Mesenchymal stem cell (in vitro differentiated cells and primary cell): ENCODE data around the gene LPCAT1.
A peak's percentile ranks its signal among the peaks of the same experiment; 100 is the strongest.

ENCODE experiments used
- DNase-seq: peaks from one replicate; pipeline ENCODE4 v3.0.0-alpha.2; 2013
- H2AFZ ChIP-seq: one replicate; pipeline ENCODE4 v1.6.1; 2013; ENCODE audit warnings: low read depth, mild to moderate bottlenecking, control low read depth, inconsistent platforms, low read length, moderate library complexity
- H2AK5ac ChIP-seq: 2 replicates; pipeline ENCODE4 v1.6.1; 2013; ENCODE audit warnings: low read length, moderate library complexity, mild to moderate bottlenecking, inconsistent platforms; ENCODE audit not compliant: severe bottlenecking
- H2BK120ac ChIP-seq: one replicate; pipeline ENCODE4 v1.6.1; 2013; ENCODE audit warnings: low read depth, mild to moderate bottlenecking, inconsistent platforms, low read length, moderate library complexity
- H2BK12ac ChIP-seq, 2 experiments: one replicate each; pipeline ENCODE4 v1.6.1; 2013; ENCODE audit warnings: inconsistent platforms in 2 of 2, low read length in 2 of 2, mild to moderate bottlenecking in 2 of 2, moderate library complexity in 2 of 2, control low read depth in 1 of 2
- H2BK15ac ChIP-seq: one replicate; pipeline ENCODE4 v1.6.1; 2013; ENCODE audit warnings: mild to moderate bottlenecking, low read depth, inconsistent platforms; ENCODE audit not compliant: poor library complexity, severe bottlenecking
- H2BK5ac ChIP-seq: 2 replicates; pipeline ENCODE4 v1.6.1; 2013; ENCODE audit warnings: low read depth, mild to moderate bottlenecking, low read length, control low read depth, inconsistent platforms; ENCODE audit not compliant: poor library complexity, severe bottlenecking
- H3K14ac ChIP-seq, 2 experiments: one replicate each; pipeline ENCODE4 v1.6.1; 2013; ENCODE audit warnings: inconsistent platforms in 2 of 2, low read length in 2 of 2, control low read depth in 1 of 2, mild to moderate bottlenecking in 1 of 2, moderate library complexity in 1 of 2
- H3K18ac ChIP-seq, 2 experiments: one replicate each; pipeline ENCODE4 v1.6.1; 2013; ENCODE audit warnings: inconsistent platforms in 2 of 2, low read length in 2 of 2, control low read depth in 1 of 2, low read depth in 1 of 2, mild to moderate bottlenecking in 1 of 2
- H3K23ac ChIP-seq, 2 experiments: one replicate each; pipeline ENCODE4 v1.6.1; 2013; ENCODE audit warnings: inconsistent platforms in 2 of 2, low read length in 2 of 2, mild to moderate bottlenecking in 2 of 2, moderate library complexity in 2 of 2, control low read depth in 1 of 2
- H3K27ac ChIP-seq: 2 replicates; pipeline ENCODE4 v1.5.1; 2013; ENCODE audit warnings: mild to moderate bottlenecking, moderate library complexity, low read length, control low read depth, inconsistent platforms; ENCODE audit not compliant: poor library complexity, severe bottlenecking
- H3K27me3 ChIP-seq, 2 experiments: 2 replicates each; pipeline versions ENCODE4 v1.6.1 to v1.7.0; 2013; ENCODE audit warnings: low read length in 2 of 2, mild to moderate bottlenecking in 2 of 2, moderate library complexity in 2 of 2, control low read depth in 1 of 2, inconsistent platforms in 1 of 2; ENCODE audit not compliant: control insufficient read depth in 1 of 2, insufficient read depth in 1 of 2
- H3K36me3 ChIP-seq, 2 experiments: 2 replicates each; pipeline versions ENCODE4 v1.6.1 to v1.7.0; 2013; ENCODE audit warnings: low read length in 2 of 2, control low read depth in 1 of 2, inconsistent platforms in 1 of 2, low read depth in 1 of 2, mild to moderate bottlenecking in 1 of 2; ENCODE audit not compliant: insufficient read depth in 2 of 2, control insufficient read depth in 1 of 2
- H3K4ac ChIP-seq, 2 experiments: one replicate each; pipeline ENCODE4 v1.6.1; 2013; ENCODE audit warnings: inconsistent platforms in 2 of 2, low read length in 2 of 2, mild to moderate bottlenecking in 2 of 2, moderate library complexity in 2 of 2, control low read depth in 1 of 2, low read depth in 1 of 2
- H3K4me1 ChIP-seq: 2 replicates; pipeline ENCODE4 v1.6.1; 2013; ENCODE audit warnings: low read depth, low read length, control low read depth; ENCODE audit not compliant: control insufficient read depth, insufficient read depth
- H3K4me2 ChIP-seq: 2 replicates; pipeline ENCODE4 v1.6.1; 2013; ENCODE audit warnings: low read length, mild to moderate bottlenecking, inconsistent platforms; ENCODE audit not compliant: poor library complexity, severe bottlenecking
- H3K4me3 ChIP-seq, 2 experiments: 2 replicates each; pipeline versions ENCODE4 v1.5.1 to v1.7.0; 2013; ENCODE audit warnings: low read length in 2 of 2, mild to moderate bottlenecking in 2 of 2, control low read depth in 1 of 2, low read depth in 1 of 2; ENCODE audit not compliant: insufficient read depth in 1 of 2
- H3K79me1 ChIP-seq: replicated peaks from 2 replicates; pipeline ENCODE4 v1.6.1; 2013; ENCODE audit warnings: mild to moderate bottlenecking, control low read depth, low read length, inconsistent platforms; ENCODE audit not compliant: poor library complexity, severe bottlenecking
- H3K9ac ChIP-seq: 2 replicates; pipeline ENCODE4 v1.7.0; 2013; ENCODE audit warnings: mild to moderate bottlenecking, low read length, moderate library complexity
- H3K9me3 ChIP-seq: 2 replicates; pipeline ENCODE4 v1.7.0; 2013; ENCODE audit warnings: mild to moderate bottlenecking, low read length; ENCODE audit not compliant: control insufficient read depth
- H4K8ac ChIP-seq: one replicate; pipeline ENCODE4 v1.6.1; 2013; ENCODE audit warnings: inconsistent platforms, mild to moderate bottlenecking, low read length, moderate library complexity
- H4K91ac ChIP-seq: one replicate; pipeline ENCODE4 v1.6.1; 2013; ENCODE audit warnings: mild to moderate bottlenecking, low read length, inconsistent platforms
- WGBS: methylation state at CpG from one replicate; pipeline ENCODE4 v1.1.7; 2013; ENCODE audit warnings: mixed read lengths; 5-methylcytosine and 5-hydroxymethylcytosine counted together

Gene LPCAT1

GRCh38 chr5:1502046-1502736 lies 21.6 kb downstream of the LPCAT1 start:
- Histone ChIP-seq H3K14ac (peak overlapping the region in 1 of 2 experiments; percentile 71), H2BK120ac (no peak overlapping the region), H4K8ac (no peak overlapping the region), H2AFZ (no peak overlapping the region), H2BK15ac (no peak overlapping the region), H2BK12ac (no peak overlapping the region), H3K79me1 (peaks cover 50% of the 10 kb centered on the region), H3K27me3 (no peaks in the 10 kb centered on the region), H2AK5ac (no peak overlapping the region), H3K9ac (no peak overlapping the region), H3K4ac (no peak overlapping the region), H4K91ac (no peak overlapping the region), H3K23ac (no peak overlapping the region), H3K4me1 (peaks cover 11% of the 10 kb centered on the region), H3K27ac (no peak overlapping the region), H2BK5ac (no peak overlapping the region), H3K36me3 (peaks cover 16 to 53% of the 10 kb centered on the region in 2 experiments), H3K4me2 (no peak overlapping the region), H3K4me3 (no peak overlapping the region), H3K18ac (no peak overlapping the region), H3K9me3 (no peaks in the 10 kb centered on the region)
- DNase-seq, result no peak
- 88% methylated on average over 21 of the region's 23 CpGs for WGBS

GRCh38 chr5:1501372-1502045 lies 22.3 kb downstream of the LPCAT1 start:
- H3K27me3 ChIP-seq, result no peaks in the 10 kb centered on the region
- no peak overlapping the region for H4K8ac ChIP-seq
- H2BK120ac ChIP-seq, result no peak overlapping the region
- H3K9me3 ChIP-seq, result no peaks in the 10 kb centered on the region
- peaks cover 22 to 53% of the 10 kb centered on the region in 2 experiments for H3K36me3 ChIP-seq
- no peak overlapping the region for H3K4ac ChIP-seq
- H3K4me3 ChIP-seq, result no peak overlapping the region
- DNase-seq, result no peak
- H3K79me1 ChIP-seq, result peaks cover 50% of the 10 kb centered on the region
- no peak overlapping the region for H3K9ac ChIP-seq
- peak overlapping the region in 1 of 2 experiments; percentile 71 for H3K14ac ChIP-seq
- no peak overlapping the region for H2AFZ ChIP-seq
- H2BK5ac ChIP-seq, result no peak overlapping the region
- H2BK15ac ChIP-seq, result no peak overlapping the region
- no peak overlapping the region for H3K4me2 ChIP-seq
- no peak overlapping the region for H3K18ac ChIP-seq
- H3K23ac ChIP-seq, result no peak overlapping the region
- peaks cover 8% of the 10 kb centered on the region for H3K4me1 ChIP-seq
- H2BK12ac ChIP-seq, result no peak overlapping the region
- H2AK5ac ChIP-seq, result no peak overlapping the region
- H3K27ac ChIP-seq, result no peak overlapping the region
- 95% methylated on average over 28 of the region's 28 CpGs for WGBS
- H4K91ac ChIP-seq, result no peak overlapping the region

DNA sequence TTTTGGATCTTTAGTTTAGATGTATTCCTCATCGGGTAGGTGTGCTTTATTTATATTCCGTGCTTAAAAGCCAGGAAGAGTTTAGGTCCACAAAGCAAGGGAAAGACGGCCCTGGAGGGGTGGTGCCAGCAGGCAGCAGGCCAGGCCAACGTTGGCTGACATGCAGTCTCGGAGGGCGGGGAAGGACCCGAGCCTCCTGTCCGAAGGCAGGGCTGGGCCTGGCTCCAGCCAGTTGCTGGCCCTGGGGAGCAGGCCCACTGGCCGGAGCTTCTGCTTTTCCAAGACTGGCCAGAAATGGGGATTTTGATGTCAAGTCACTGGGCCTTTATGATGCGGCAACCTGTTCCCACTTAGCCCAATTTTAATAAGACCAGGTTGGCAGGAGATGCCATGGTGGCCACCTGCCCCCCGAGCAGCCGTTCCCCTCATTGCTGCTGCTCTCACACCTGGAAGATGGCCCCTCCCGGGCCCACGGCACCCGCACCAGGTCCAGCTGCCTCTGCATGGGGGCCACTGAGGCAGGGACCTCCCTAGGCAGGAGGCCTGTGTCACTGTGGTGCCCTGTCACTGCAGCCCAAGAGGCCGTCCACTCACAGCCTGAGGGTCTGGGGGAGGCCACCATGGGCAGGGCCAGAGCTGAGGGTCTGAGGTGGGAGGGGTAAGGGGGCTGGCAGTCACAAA lies 23.2 kb downstream of the LPCAT1 start:
- Histone ChIP-seq H3K4ac (no peak overlapping the region), H3K27me3 (no peaks in the 10 kb centered on the region), H3K18ac (no peak overlapping the region), H3K4me3 (no peak overlapping the region), H3K14ac (no peak overlapping the region), H2AK5ac (no peak overlapping the region), H3K4me2 (no peak overlapping the region), H3K4me1 (peaks cover 8% of the 10 kb centered on the region), H3K9ac (peak overlapping the region; percentile 22), H2BK12ac (no peak overlapping the region), H2AFZ (no peak overlapping the region), H3K27ac (no peak overlapping the region), H3K79me1 (peaks cover 52% of the 10 kb centered on the region), H2BK5ac (no peak overlapping the region), H2BK120ac (no peak overlapping the region), H2BK15ac (no peak overlapping the region), H3K36me3 (peaks cover 23 to 52% of the 10 kb centered on the region in 2 experiments), H3K23ac (no peak overlapping the region), H4K8ac (no peak overlapping the region), H3K9me3 (no peaks in the 10 kb centered on the region), H4K91ac (no peak overlapping the region)
- DNase-seq, result no peak
- WGBS, result 94% methylated on average over 16 of the region's 16 CpGs

GRCh38 chr5:1499851-1500250 lies 23.9 kb downstream of the LPCAT1 start:
- H2AFZ ChIP-seq, result no peak overlapping the region
- no peak overlapping the region for H4K8ac ChIP-seq
- WGBS, result 93% methylated on average over 7 of the region's 10 CpGs

More at GRCh38 chr5:1499851-1500250, 23.9 kb downstream of the LPCAT1 start:
- Histone ChIP-seq H3K79me1 (peaks cover 55% of the 10 kb centered on the region), H3K18ac (no peak overlapping the region), H2BK12ac (no peak overlapping the region), H3K4ac (no peak overlapping the region), H2BK120ac (no peak overlapping the region), H2AK5ac (no peak overlapping the region), H3K4me2 (no peak overlapping the region), H3K27ac (no peak overlapping the region), H3K4me3 (no peak overlapping the region), H3K4me1 (peaks cover 9% of the 10 kb centered on the region), H3K36me3 (peaks cover 23 to 53% of the 10 kb centered on the region in 2 experiments), H2BK15ac (no peak overlapping the region), H3K9me3 (no peaks in the 10 kb centered on the region), H3K14ac (no peak overlapping the region), H2BK5ac (no peak overlapping the region), H3K9ac (peak overlapping the region; percentile 22), H4K91ac (no peak overlapping the region), H3K23ac (no peak overlapping the region), H3K27me3 (no peaks in the 10 kb centered on the region)
- DNase-seq, result no peak
